Measurements from ENCODE around the gene PRKACA.
A peak's percentile ranks its signal among the peaks of the same experiment; 100 is the strongest.

The PRKACA gene

GRCh38 chr19:14091813-14092462, 25.6 kb downstream of the PRKACA start:
- DNase-seq, result peak in 2 of 6 experiments; percentile 34 to 59

GRCh38 chr19:14091081-14091812, 26.3 kb downstream of the PRKACA start:
- peak; percentile 51 to 91 (median 78) for DNase-seq

- DNase-seq, result peak; percentile 77 to 91 (median 85)
These were observed 27.0 kb downstream of the PRKACA start, which contains the start of gene SAMD1 for GRCh38 chr19:14090509-14091080. TSS of gene SAMD1 (minus strand) at chr19:14090751.

- DNase-seq, result peak in 5 of 6 experiments; percentile 33 to 70 (median 55)
These were observed 27.7 kb downstream of the PRKACA start for GRCh38 chr19:14089662-14090508.

DNA sequence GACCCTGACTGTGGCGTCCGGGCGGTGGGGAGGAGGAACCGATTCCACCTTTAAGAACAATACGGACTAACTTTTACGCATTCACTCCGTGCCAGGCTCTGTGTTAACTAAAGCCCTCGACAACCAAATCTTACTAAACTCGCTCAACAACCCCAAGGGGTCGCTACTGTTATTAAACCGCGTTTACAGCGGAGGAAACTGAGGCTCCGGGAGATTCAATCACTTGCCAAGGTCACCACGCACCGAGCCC, 28.2 kb downstream of the PRKACA start:
- DNase-seq, result peak in 2 of 6 experiments; percentile 35 to 42

DNA sequence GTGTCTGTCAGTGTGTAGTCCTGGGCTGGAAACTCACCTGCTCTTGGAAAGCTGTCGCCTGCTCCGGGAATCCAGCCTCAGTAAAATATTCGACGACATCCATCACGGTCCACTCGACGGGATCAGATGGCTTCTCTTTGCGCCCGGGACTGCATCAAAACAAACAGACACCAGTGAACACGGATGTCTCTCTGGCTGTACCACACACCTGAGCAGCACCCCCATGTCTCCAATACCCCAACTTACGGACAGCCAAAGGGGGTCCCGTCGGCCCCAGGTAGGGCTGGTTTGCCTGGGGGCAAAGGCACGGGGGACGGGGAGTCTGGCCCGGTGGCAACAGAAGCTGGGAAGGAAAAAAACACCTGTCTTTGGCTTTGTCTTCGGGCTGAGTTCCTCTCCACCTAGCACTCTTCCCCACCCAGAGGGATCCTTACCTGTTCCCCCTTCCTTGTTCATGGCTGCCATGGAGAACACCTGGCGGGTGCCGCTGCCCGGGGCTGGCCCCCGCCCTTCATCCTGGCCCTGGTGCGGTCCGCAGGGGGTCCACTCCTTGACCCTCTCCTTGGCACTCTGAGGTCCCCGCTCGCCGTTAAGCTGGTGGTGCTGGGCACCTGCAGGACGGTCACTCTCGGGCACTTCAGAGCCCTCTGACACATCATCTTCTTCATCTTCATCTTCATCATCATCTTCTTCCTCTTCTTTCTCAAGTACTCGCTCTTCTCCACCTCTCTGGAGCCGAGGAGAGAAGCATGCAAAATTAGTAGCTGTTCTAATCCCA, 28.7 kb downstream of the PRKACA start:
- DNase-seq, result no peak

DNA sequence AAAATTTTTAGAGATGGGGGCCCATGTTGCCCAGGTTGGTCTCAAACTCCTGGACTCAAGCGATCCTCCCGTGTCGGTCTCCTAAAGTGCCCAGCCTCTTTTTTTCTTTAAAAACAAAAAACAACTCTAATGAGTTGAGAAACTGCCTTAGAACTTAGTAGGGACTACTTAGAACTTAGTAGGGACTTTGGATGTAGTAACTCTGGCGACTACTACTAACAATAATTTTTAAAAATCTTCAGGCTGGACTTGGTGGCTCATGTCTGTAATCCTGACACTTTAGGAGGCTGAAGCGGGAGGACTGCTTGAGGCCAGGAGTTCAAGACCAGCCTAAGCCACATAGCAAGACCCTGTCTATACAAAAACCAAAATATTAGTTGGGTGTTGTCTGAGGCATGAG, 31.5 kb downstream of the PRKACA start:
- no peak for DNase-seq

DNA sequence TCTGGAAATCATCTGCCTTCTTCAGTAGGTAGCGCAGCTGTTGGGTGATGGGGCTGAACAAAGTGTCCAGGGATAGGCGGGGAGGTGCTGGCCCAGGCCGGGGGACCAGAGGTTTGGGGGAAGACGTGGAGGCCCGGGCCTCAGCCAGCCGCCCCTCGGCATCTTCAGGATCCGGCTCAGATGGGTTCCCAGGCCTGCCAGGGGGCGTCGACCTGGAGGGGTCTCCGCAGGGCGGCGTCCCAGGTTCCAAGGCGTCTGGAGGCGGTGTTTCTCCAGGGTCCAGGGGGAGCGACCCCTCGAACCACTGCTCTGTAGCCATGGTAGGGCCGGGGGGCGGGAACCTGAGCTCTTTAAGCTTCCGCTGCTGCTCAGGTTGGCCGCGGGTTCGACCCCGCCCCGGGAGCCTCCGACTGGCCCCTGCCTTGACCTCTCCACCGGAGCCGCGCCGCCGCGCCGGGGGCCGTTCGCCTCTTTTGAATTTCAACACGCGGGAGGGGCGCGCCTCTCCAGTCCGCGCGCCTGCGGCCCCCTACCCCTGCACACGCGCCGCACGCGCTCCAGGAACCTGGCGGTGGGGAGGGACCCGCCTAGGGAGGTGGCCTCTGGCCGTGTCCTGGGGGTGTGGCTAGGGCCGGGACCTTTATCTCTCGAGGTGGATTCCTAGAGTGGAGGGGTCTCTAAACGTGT, 32.1 kb downstream of the PRKACA start, which contains the start of gene C19orf67:
C19orf67 (minus strand) TSS at position 475 of the 687 bp plus-strand sequence; CDS start at position 319, 156 bp downstream.
- no peak for DNase-seq

GRCh38 chr19:14082675-14082960, 34.9 kb downstream of the PRKACA start:
- DNase-seq, result no peak

DNA sequence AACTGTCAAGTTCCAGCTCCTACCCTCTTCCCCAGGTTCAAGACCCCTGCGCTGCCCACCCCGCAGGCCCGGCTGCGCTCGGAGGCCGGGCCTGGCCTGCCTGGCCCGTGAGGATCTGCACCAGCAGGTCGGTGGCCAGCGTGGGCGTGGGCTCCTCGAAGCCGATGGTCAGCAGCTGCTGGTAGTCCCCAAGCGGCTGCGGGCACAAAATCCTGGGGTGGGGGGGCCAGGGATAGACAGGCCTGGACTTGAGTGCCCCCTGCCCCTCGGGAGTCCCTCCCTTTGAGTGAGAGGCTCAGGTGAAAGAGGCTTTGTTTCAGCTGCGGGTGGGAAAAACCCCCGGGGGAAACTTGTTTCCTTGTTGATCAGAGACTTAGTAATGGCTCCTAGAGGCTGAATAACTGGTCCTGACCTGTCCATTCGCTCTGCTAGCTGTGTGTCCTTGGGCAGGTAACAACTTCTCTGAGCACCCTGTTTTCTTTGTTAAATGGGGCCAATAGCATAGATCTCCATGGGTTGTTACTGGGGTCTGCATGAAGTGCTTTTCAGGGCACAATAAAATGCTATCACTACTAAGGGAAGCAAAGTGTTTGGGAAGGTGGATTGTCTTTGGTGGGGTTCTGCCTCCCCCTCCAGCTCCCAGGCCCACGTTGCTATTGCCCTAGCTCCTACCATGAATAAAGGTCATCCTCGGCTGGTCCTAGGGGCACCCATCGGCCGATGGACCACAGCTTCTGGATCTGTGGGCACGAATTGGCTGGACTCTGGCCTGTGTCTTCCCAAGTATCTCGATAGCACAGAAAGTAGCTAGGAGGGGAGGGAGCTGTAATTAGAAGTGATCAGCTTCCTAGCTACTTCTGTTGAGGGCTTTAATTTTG, 35.5 kb downstream of the PRKACA start:
- peak in 3 of 6 experiments; percentile 21 to 41 (median 37) for DNase-seq

GRCh38 chr19:14080887-14081796, 36.4 kb downstream of the PRKACA start:
- DNase-seq, result peak; percentile 97 to 99 (median 99)

- DNase-seq, result no peak
These were observed 39.2 kb downstream of the PRKACA start for GRCh38 chr19:14078411-14078810.

GRCh38 chr19:14073925-14074838, 43.4 kb downstream of the PRKACA start:
- peak in 2 of 6 experiments; percentile 44 to 68 for DNase-seq

GRCh38 chr19:14073261-14073924, 44.2 kb downstream of the PRKACA start:
- peak; percentile 62 to 93 (median 82) for DNase-seq

- DNase-seq, result peak in 2 of 6 experiments; percentile 16 to 43
These were observed 44.9 kb downstream of the PRKACA start, which contains the start of gene MISP3 for GRCh38 chr19:14072535-14073260. TSS of gene MISP3 (plus strand) at chr19:14072786. CDS start at chr19:14073310, 524 bp downstream.

DNA sequence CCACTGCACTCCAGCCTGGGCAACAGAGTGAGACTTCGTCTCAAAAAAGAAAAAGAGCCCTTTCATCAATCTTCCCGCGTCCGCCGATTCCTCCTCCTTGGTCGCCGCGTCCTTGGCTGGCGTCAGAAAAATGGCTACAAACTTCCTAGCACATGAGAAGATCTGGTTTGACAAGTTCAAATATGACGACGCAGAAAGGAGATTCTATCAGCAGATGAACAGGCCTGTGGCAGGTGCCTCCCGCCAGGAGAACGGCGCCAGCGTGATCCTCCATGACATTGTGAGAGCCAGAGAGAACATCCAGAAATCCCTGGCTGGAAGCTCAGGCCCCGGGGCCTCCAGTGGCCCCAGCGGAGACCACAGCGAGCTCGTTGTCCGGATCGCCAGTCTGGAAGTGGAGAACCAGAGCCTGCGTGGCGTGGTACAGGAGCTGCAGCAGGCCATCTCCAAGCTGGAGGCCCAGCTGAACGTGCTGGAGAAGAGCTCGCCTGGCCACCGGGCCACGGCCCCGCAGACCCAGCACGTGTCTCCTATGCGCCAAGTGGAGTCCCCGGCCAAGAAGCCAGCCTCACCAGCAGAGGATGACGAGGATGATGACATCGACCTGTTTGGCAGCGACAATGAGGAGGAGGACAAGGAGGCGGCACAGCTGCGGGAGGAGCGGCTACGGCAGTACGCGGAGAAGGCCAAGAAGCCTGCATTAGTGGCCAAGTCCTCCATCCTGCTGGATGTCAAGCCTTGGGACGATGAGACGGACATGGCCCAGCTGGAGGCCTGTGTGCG, 47.1 kb downstream of the PRKACA start:
- no peak for DNase-seq
